ENCODE results near the gene ACSBG1. TPM values are rescaled to one million over a fixed set of nuclear protein-coding genes. Genes with fewer than 3 reads are reported as not detected.
A peak's percentile ranks its signal among the peaks of the same experiment; 100 is the strongest.

Gene ACSBG1
- total RNA-seq, 2 donors from 2014 or later: 7.4 TPM; not detected in 1

DNA sequence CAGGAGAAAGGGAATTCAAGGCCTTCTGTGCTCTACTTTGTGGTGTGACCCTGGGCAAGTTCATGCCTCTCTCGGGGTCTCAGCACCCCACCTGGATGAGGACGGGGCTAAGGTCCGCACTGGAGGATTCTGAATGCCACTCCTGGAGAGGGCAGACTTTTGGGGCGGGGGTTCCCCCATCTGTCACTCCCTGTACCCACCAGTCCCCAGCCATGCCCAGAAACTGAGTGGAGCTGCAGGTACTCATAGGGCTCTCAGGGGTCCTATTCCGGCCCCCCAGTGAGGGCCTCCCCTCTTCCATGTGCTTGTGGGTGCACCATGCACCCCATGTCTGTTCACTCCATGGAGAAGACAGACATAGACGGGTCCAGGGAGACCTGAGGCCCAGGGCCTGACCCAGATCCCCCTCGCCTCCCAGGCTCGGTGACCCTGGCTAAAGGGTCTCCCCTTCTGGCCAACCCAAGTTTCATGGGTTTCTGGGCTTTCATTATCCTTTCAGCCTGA is 26.0 kb downstream of the ACSBG1 start:
- 82% methylated on average over 8 of the region's 8 CpGs for WGBS
- Histone ChIP-seq H3K27ac (peak overlapping the region; percentile 69 to 82), H3K4me1 (replicated peaks) (peaks cover 29% of the 10 kb centered on the region), H3K27me3 (replicated peaks; ENCODE audit: insufficient read depth) (no peaks in the 10 kb centered on the region), H3K9me3 (no peaks in the 10 kb centered on the region), H3K4me3 (no peak overlapping the region), H3K36me3 (no peaks in the 10 kb centered on the region)
- intact Hi-C loops (cut with DNase I): no loop called here
- DNase-seq (ENCODE audit: low spot score): no peak
- TF ChIP-seq POLR2AphosphoS5 (IDR thresholded peaks at IDR 0.05): no peak
- TF ChIP-seq, protein P1, sequence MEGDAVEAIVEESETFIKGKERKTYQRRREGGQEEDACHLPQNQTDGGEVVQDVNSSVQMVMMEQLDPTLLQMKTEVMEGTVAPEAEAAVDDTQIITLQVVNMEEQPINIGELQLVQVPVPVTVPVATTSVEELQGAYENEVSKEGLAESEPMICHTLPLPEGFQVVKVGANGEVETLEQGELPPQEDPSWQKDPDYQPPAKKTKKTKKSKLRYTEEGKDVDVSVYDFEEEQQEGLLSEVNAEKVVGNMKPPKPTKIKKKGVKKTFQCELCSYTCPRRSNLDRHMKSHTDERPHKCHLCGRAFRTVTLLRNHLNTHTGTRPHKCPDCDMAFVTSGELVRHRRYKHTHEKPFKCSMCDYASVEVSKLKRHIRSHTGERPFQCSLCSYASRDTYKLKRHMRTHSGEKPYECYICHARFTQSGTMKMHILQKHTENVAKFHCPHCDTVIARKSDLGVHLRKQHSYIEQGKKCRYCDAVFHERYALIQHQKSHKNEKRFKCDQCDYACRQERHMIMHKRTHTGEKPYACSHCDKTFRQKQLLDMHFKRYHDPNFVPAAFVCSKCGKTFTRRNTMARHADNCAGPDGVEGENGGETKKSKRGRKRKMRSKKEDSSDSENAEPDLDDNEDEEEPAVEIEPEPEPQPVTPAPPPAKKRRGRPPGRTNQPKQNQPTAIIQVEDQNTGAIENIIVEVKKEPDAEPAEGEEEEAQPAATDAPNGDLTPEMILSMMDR (IDR thresholded peaks at IDR 0.05): no peak

DNA sequence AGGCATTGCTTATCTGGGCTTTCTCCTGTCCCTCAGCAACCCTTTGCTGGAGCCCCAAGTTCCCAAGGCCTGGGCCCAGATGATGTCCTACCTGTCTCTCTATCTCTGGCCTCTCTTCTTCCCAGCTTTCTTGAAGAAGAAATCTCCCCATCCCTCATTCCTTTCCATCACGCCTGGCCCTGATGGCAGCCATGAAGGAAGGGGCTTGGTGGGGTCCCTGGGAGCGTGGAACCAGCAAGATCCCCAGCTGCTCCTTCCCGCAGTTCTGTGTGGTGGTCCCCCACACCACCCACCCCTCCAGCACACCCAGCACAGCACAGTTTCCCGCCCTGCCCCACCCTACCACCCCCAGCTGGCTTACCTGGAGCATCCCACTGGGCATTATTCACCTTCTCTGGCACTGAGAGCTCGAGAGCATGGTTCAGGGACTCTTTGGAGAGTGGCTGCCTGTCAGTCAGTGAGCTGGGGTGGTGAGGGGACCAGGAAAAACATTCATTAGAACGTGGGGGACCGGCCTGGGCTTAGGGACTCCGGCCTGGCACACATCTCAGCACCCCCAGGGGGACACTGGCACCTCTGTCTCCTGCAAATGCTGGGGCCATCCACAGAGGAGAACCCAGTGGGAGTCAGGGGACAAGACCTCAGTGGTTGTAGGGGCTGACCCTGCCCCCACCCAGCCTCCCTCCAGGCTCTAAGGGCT is 26.6 kb downstream of the ACSBG1 start:
- peaks cover 26% of the 10 kb centered on the region for H3K4me1 ChIP-seq (replicated peaks)
- no peak for DNase-seq (ENCODE audit: low spot score)
- no peaks in the 10 kb centered on the region for H3K36me3 ChIP-seq
- no peaks in the 10 kb centered on the region for H3K27me3 ChIP-seq (replicated peaks; ENCODE audit: insufficient read depth)
- TF ChIP-seq, protein P1 (IDR thresholded peaks at IDR 0.05): no peak
- no peak for TF ChIP-seq POLR2A (IDR thresholded peaks at IDR 0.05)
- intact Hi-C loops (cut with DNase I): no loop called here
- peak overlapping the region in 1 of 2 donors; percentile 82 for H3K27ac ChIP-seq
- no peaks in the 10 kb centered on the region for H3K9me3 ChIP-seq
- 92% methylated on average over 8 of the region's 8 CpGs for WGBS
- no peak overlapping the region for H3K4me3 ChIP-seq

DNA sequence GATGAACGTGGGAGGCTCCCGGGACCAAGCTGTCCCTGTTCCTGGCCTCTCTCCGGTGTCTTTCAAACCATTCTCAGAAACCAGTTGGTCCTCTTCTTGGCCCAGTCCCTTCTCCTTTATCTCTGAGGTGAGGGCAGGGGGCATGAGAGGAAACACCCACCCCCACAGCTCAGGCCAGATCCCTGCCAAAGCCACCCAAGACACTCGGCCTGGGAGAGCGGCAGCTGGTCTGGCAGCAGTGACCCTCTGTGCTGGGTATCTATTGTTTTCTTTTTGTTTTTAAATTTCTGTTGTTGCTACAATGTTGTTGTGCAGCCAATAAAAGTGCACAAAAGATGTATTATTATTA is 27.3 kb downstream of the ACSBG1 start:
- Histone ChIP-seq H3K27ac (peak overlapping the region in 1 of 2 donors; percentile 82), H3K36me3 (no peaks in the 10 kb centered on the region), H3K4me1 (replicated peaks) (peaks cover 26% of the 10 kb centered on the region), H3K27me3 (replicated peaks; ENCODE audit: insufficient read depth) (no peaks in the 10 kb centered on the region), H3K9me3 (no peaks in the 10 kb centered on the region), H3K4me3 (no peak overlapping the region)
- intact Hi-C loops (cut with DNase I): no loop called here
- peak; percentile 32 for DNase-seq (ENCODE audit: low spot score)
- 31% methylated on average over 5 of the region's 5 CpGs for WGBS
- TF ChIP-seq POLR2A (IDR thresholded peaks at IDR 0.05) (no peak), POLR2AphosphoS5 (IDR thresholded peaks at IDR 0.05) (no peak)
- TF ChIP-seq, protein P1 (IDR thresholded peaks at IDR 0.05): no peak

DNA sequence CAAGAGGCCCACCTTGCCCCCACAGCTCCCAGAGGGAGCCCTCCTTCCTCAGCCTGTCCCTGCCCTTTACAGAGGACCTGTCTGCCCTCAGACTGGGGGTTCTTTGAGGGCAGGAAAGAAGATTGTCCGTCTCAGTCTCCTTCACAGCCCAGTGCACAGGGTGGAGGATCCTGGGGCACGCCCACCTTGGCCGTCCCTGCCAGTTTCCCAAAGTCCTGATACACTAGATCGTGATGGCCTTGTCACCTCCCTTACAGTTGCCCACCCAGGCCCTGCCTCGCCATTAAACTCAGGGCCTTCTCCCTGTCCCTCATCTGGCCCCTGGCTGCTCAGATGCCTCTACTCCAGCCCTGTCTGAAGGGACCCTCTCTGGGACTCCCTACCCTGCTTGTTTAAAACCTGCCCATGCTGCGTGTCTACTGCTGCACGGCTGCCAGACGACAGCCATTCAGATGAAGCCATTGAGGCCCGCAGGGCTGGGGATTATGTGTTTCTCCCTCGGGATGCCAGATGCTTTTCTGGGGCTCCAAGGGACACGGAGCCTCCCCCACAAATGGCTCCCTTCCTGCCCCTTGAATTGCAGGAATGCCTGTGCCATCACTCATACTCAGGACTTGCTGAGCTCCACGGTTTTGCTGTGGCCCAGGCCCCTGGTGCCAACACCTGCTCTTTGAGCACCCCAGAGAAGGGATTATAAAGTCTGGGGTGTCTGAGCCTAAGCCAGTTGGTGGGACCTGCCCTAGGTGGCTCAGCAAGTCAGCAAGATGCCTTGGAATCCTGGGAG is 27.8 kb downstream of the ACSBG1 start:
- peak; percentile 3 for DNase-seq (ENCODE audit: low spot score)
- intact Hi-C loops (cut with DNase I): no loop called here
- Histone ChIP-seq H3K9me3 (no peaks in the 10 kb centered on the region), H3K4me3 (no peak overlapping the region), H3K4me1 (replicated peaks) (peaks cover 26% of the 10 kb centered on the region), H3K27ac (peak overlapping the region in 1 of 2 donors; percentile 82), H3K27me3 (replicated peaks; ENCODE audit: insufficient read depth) (no peaks in the 10 kb centered on the region), H3K36me3 (no peaks in the 10 kb centered on the region)
- TF ChIP-seq, protein P1 (IDR thresholded peaks at IDR 0.05): no peak
- TF ChIP-seq POLR2A (IDR thresholded peaks at IDR 0.05) (no peak), POLR2AphosphoS5 (IDR thresholded peaks at IDR 0.05) (no peak)
- WGBS: 70% methylated on average over 12 of the region's 12 CpGs

All from prostate gland (tissue), 2 donors.